ENCODE measurements around the gene DAB2.
"Not testable (repeated sequence)": the region's sequence is repeated elsewhere in the genome, so short reads cannot be mapped to it uniquely, and the experiment has no call there.

Gene DAB2

DNA sequence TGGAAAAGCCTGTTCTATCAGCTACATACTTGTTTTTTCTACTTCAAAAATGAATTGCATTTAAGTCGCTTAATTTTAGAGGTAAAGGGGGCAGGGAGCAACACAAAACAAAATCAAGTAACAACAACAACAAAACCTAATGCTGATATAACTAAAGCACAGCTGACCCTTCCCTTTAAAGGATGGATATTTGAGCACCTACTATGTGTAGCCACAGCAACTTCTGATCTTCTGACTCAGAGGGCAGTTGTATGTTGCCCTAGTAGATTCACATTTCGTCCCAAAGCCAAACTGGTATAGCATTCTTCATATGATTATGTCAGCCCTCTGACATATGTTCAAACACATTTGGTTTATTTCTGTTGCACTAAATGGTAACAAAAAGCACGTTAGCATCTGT, 6.8 kb downstream of the DAB2 start:
- DNase-seq: no peak

- DNase-seq: no peak
These were observed 9.6 kb downstream of the DAB2 start for GRCh38 chr5:39415201-39415600.

GRCh38 chr5:39414426-39414825, 10.4 kb downstream of the DAB2 start:
- no peak for DNase-seq

DNA sequence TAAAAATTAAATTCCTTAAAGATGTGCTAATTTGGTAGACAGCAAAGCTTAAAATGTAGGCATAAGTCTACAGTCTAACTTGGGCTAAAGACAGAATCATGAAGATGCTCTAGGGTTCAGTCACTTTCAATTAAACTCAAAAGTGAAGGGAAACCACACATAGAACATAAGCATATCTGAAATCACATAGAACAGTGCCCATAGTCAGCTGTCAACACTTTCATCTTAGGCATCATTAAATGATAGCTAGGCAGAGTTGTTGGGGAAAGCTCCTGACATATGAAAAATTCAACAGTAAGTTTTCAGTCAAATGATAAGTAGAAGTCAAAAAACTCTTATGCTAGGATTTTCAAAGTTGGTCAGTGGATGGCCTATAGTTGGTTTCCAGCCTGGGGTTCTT, 11.0 kb downstream of the DAB2 start:
- DNase-seq: no peak

GRCh38 chr5:39412721-39413394, 11.9 kb downstream of the DAB2 start:
- no peak for DNase-seq

DNA sequence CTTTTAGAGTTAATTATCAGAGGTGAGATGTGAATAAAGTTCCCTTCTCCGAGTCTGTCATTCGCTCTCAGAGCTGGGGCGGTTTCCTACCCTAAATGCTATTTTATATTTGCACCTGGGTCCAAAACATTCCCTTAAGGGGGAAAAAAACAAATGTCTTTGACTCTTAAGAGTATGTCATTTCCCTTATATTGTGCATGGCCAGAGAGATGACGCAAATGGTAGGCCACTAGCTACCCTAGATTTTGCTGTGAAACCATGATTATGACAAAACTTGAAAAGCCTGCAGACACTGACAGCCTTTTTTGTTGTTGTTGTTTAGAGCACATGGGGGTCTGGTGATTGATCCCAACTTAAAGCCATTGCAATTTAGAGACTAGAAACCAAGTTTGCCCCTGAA, 12.8 kb downstream of the DAB2 start:
- DNase-seq: no peak

GRCh38 chr5:39411061-39411460, 13.7 kb downstream of the DAB2 start:
- no peak for DNase-seq

- no peak for DNase-seq
These were observed 15.7 kb downstream of the DAB2 start for GRCh38 chr5:39409033-39409432.

- DNase-seq: no peak
These were observed 19.5 kb downstream of the DAB2 start for GRCh38 chr5:39405083-39405843.

GRCh38 chr5:39403761-39404160, 21.0 kb downstream of the DAB2 start:
- DNase-seq: not testable (repeated sequence)

GRCh38 chr5:39402140-39402539, 22.6 kb downstream of the DAB2 start:
- not testable (repeated sequence) for DNase-seq

GRCh38 chr5:39400713-39401578, 23.8 kb downstream of the DAB2 start:
- no peak for DNase-seq

DNA sequence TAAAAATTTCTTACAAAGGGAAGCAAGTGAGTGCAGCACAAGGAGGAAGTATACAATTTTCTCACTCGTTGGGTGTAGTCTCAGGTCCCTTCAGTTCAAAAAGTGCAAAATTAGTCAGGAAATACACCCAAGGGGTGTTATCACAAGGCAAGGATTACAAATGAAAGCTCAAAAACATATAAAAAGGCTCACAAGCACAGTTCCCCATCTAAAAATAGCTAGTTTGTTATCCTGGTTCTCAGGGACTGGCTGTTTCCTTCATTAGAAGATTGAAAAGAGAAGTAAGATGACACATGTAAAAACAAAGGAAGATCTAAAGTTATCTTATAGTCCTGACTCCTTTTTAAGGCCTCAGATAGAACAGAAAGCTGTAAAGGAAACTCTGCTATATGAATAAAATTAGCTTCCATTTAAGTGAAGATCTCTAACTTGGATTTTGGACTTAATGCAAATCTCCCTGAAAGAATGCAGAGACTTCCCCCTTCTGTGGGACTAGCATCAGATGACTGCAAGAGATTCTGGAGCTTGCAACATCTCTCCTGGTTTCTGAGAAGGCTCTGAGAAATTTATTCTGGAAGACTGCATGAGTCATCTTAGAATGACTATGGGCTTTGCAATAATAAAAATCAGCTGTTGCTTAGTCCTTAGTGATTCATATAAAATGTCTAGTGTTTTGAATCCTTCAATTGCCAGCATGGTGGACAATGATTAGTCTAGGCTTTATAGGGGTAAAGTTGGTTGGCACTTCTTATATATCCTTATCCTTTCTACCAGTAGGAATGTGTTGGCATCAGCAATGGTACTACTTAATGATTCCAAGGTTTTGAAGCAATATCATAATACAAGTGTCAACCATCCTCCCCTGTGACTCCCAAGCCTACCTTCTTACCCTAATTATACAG, 25.4 kb downstream of the DAB2 start:
- peak; percentile 1 for DNase-seq

GRCh38 chr5:39396843-39397242, 27.9 kb downstream of the DAB2 start:
- no peak for DNase-seq

GRCh38 chr5:39395521-39395920, 29.3 kb downstream of the DAB2 start:
- no peak for DNase-seq

DNA sequence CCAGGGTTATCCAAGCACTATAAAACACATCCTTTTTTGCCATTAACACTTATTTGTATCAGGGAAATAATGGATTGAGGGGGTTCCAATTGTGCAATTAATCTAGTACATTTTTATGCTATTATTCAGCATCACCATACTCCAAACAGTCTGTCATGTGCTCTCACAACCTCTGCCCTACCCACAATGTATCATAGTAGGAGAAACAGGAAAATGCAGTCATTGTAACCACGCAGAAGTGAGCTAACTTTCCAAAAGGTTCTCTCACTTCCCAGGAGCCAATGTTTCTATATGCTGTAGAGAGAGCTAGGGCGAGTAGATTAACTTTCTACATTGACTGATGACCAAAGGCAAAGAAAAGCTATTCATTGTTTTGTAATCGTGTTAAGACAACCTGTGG, 29.8 kb downstream of the DAB2 start:
- DNase-seq: no peak

- DNase-seq: no peak
These were observed 33.8 kb downstream of the DAB2 start for GRCh38 chr5:39390945-39391344.

DNA sequence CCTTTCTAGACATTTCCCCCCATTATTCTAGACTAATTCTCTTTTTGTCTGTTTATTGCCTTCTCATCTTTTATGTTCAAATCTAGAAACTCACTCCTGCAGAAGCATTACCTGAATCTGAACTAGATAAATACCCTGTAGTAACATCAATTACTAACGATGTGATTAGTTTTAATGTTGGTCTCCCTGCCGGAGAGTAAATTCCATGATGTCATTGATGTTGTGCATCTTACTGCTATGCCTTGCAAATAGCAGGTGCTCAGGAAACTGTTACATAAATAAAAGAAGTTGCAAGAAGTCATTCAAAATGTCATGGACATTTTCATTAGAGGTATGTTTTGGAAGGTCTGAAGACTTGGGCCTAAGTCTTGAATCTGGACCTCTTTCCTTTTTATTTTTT, 37.5 kb downstream of the DAB2 start:
- no peak for DNase-seq

GRCh38 chr5:39384271-39384670, 40.5 kb downstream of the DAB2 start:
- no peak for DNase-seq

DNA sequence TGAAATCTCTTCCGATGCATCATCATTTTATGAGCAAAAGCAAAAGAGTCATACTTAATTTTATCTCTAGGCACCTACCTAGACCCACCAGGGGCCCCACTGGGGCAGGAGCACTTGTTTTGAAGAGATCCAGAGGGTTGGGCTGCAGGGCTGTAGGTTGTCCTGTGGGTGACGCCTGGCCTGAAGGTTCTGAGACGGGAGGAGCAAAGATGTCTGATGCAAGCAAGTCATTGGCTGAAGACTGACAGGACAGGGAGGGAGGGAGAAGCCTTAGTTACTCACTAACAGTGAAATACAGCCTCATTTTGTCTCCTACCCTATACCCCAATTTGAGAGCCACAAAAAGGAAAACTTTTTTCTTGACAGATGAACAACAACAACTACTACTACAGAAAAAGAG, 43.4 kb downstream of the DAB2 start:
- no peak for DNase-seq

DNA sequence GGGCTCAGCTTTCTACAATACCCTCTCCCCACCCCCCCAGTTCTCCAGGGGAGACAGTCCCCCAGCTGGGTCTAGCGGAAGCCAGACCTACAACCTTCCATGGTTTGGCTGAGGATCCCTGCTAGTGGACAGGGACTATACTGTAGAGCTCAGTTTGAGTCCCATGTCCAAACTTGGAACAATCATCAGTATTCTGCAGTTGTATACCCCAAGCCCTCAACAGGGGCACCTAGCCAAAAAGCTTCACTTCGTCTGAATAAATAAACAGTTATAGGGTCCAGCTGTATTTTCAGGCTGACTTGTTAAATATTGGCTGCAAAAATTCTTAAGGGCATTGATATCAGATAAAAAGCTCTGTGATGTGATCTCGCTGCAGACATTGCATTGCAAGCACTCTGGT, 45.1 kb downstream of the DAB2 start:
- no peak for DNase-seq

GRCh38 chr5:39377613-39378012, 47.2 kb downstream of the DAB2 start:
- DNase-seq: no peak

- peak; percentile 56 for DNase-seq
These were observed 48.5 kb downstream of the DAB2 start for GRCh38 chr5:39376293-39376714.
